Endothelial cell of umbilical vein (primary cell): Measurements from ENCODE around the gene CLCN5. TPM values are rescaled to one million over a fixed set of nuclear protein-coding genes. Genes with fewer than 3 reads are reported as not detected.
A peak's percentile ranks its signal among the peaks of the same experiment; 100 is the strongest.

Experiments
- BruUV-seq: library from RNA; stranded (reverse); fragments of 400-500 nt; replicated peaks from 2 replicates; lab custom pipeline; 2021; lab: Mats Ljungman, UMichigan
- CTCF ChIA-PET: fragments of 300-600, 350-600 bp; sonication (Branson Sonifier 250); formaldehyde crosslinking; loops from one replicate; lab custom pipeline; 2021; ENCODE audit warnings: antibody characterized with exemption, inconsistent platforms; lab: Charles Lee
- POLR2A ChIA-PET: fragments of 300-600, 350-600 bp; sonication (Branson Sonifier 250); formaldehyde crosslinking; loops from one replicate; lab custom pipeline; 2021; ENCODE audit warnings: antibody characterized with exemption, inconsistent platforms; lab: Charles Lee
- DNase-seq: peaks from one replicate; pipeline ENCODE4 v3.0.0-alpha.2; 2011; ENCODE audit warnings: low read depth, low spot score
- FAIRE-seq: peaks from 2 replicates; lab custom pipeline; 2011; peaks lifted over from hg19 to GRCh38; lab: Jason Lieb, UNC
- H2AFZ ChIP-seq: 2 replicates; pipeline ENCODE4 v1.6.0; 2012; ENCODE audit warnings: low read depth, low read length, control low read depth, inconsistent platforms
- H3K27ac ChIP-seq: 2 replicates; pipeline ENCODE4 v1.5.1; 2011; ENCODE audit warnings: low read depth, mild to moderate bottlenecking, control low read depth, low read length, moderate library complexity; ENCODE audit not compliant: insufficient read depth
- H3K27me3 ChIP-seq, 2 experiments: 2 replicates each; pipeline versions ENCODE4 v1.6.0 to v1.6.1; 2011; ENCODE audit warnings: low read length in 2 of 2, mixed read lengths in 1 of 2; ENCODE audit not compliant: control insufficient read depth in 2 of 2, insufficient read depth in 2 of 2
- H3K36me3 ChIP-seq, 2 experiments: 2 replicates in 1 of 2; 3 replicates in 1 of 2; pipeline ENCODE4 v1.5.1; 2011; ENCODE audit warnings: low read length in 2 of 2, mild to moderate bottlenecking in 1 of 2, moderate library complexity in 1 of 2; ENCODE audit not compliant: control insufficient read depth in 2 of 2, insufficient read depth in 2 of 2; ENCODE audit errors: extremely low read depth in 1 of 2
- H3K4me1 ChIP-seq: 3 replicates; pipeline ENCODE4 v1.5.1; 2011; ENCODE audit warnings: mild to moderate bottlenecking, low read length; ENCODE audit not compliant: control insufficient read depth, insufficient read depth; ENCODE audit errors: extremely low read depth
- H3K4me2 ChIP-seq: 2 replicates; pipeline ENCODE4 v1.6.1; 2011; ENCODE audit warnings: low read length, control low read depth, mixed read lengths; ENCODE audit not compliant: insufficient read depth
- H3K4me3 ChIP-seq, 3 experiments: fragments of 200-600 bp in 1 of 3; sonication (generic), shearing (Covaris generic) in 1 of 3; replicated peaks in 1 of 3; 2 replicates each; pipeline ENCODE4 v1.5.1; 2011 to 2016; ENCODE audit warnings: control low read depth in 3 of 3, low read length in 3 of 3, mild to moderate bottlenecking in 2 of 3, inconsistent platforms in 1 of 3, low read depth in 1 of 3, moderate library complexity in 1 of 3; ENCODE audit not compliant: insufficient read depth in 1 of 3
- H3K79me2 ChIP-seq: 2 replicates; pipeline ENCODE4 v1.6.0; 2012; ENCODE audit warnings: low read length, inconsistent platforms; ENCODE audit not compliant: control insufficient read depth, insufficient read depth
- H3K9ac ChIP-seq: replicated peaks from 2 replicates; pipeline ENCODE3; 2011; ENCODE audit warnings: low read length, control low read depth; ENCODE audit not compliant: insufficient read depth; ENCODE audit errors: extremely low read depth
- H3K9me1 ChIP-seq: replicated peaks from 3 replicates; pipeline ENCODE4 v1.6.0; 2011; ENCODE audit warnings: mild to moderate bottlenecking, low read length; ENCODE audit not compliant: control insufficient read depth, insufficient read depth; ENCODE audit errors: extremely low read depth
- H3K9me3 ChIP-seq: replicated peaks from 2 replicates; pipeline ENCODE4 v1.5.1; 2012; ENCODE audit warnings: low read length, inconsistent platforms; ENCODE audit not compliant: control insufficient read depth, insufficient read depth
- H4K20me1 ChIP-seq: replicated peaks from 2 replicates; pipeline ENCODE3; 2011; ENCODE audit warnings: mild to moderate bottlenecking, low read length; ENCODE audit not compliant: control insufficient read depth, insufficient read depth; ENCODE audit errors: extremely low read depth
- FOS ChIP-seq: IDR thresholded peaks from 2 replicates; pipeline ENCODE4 v1.6.1; 2011; ENCODE audit warnings: mild to moderate bottlenecking, low read length, moderate library complexity, borderline replicate concordance; ENCODE audit not compliant: insufficient read depth
- GATA2 ChIP-seq: IDR thresholded peaks from 2 replicates; pipeline ENCODE4 v1.7.0; 2011; ENCODE audit warnings: low read depth, mild to moderate bottlenecking, moderate library complexity, mixed read lengths, low read length; ENCODE audit not compliant: insufficient read length, insufficient read depth
- JUN ChIP-seq: IDR thresholded peaks from 2 replicates; pipeline ENCODE4 v1.6.1; 2011; ENCODE audit warnings: borderline replicate concordance, low read depth; ENCODE audit not compliant: insufficient read length, insufficient read depth
- MYC ChIP-seq: IDR thresholded peaks from one replicate; pipeline ENCODE4 v1.6.1; 2011; ENCODE audit warnings: mild to moderate bottlenecking, low read depth, low read length
- dilution Hi-C: fragments of 300-500 bp; cut with MboI; formaldehyde crosslinking; loops from one replicate; pipeline ENCODE4 v1.15.0; 2019; ENCODE audit warnings: low sequenced_read_pairs; ENCODE audit not compliant: extremely low pct_ligation_motif_present
- intact Hi-C: fragments of 100-400 bp; cut with micrococcal nuclease; formaldehyde crosslinking; loops from one replicate; pipeline ENCODE4 v1.10.0; 2022
- polyA plus RNA-seq, 4 experiments: library from polyadenylated mRNA; depleted of rRNA in 3 of 4; stranded (reverse) in 3 of 4; unstranded in 1 of 4; fragments of >200 nt; gene quantifications; 2 replicates each; pipeline versions ENCODE4 v1.2.1 to v1.2.3, GENCODE V29; 2011 to 2012; ENCODE audit warnings: missing spikeins in 1 of 4
- total RNA-seq: library from RNA; stranded (reverse); gene quantifications from 2 replicates; pipeline ENCODE4 v1.2.3, GENCODE V29; 2021
- TF ChIP-seq, protein P1 (sequence below): IDR thresholded peaks from 2 replicates; pipeline ENCODE4 v1.6.1; 2011; ENCODE audit not compliant: insufficient read depth, insufficient read length
- TF ChIP-seq, protein P2 (sequence below), 2 donors: IDR thresholded peaks; 1 replicate in 1 of 2; 2 replicates in 1 of 2; pipeline ENCODE4 v1.5.1; 2011; ENCODE audit warnings: low read length in 2 of 2, mild to moderate bottlenecking in 2 of 2, moderate library complexity in 2 of 2, control low read depth in 1 of 2, inconsistent platforms in 1 of 2, low read depth in 1 of 2; ENCODE audit not compliant: insufficient read depth in 1 of 2; ENCODE audit errors: extremely low read depth in 1 of 2

CLCN5 gene
- total and polyA plus RNA-seq, 2 donors (not counting 3 experiments of a cell fraction or from before 2014, with no cell fraction given): 3.1 to 12.9 TPM

DNA sequence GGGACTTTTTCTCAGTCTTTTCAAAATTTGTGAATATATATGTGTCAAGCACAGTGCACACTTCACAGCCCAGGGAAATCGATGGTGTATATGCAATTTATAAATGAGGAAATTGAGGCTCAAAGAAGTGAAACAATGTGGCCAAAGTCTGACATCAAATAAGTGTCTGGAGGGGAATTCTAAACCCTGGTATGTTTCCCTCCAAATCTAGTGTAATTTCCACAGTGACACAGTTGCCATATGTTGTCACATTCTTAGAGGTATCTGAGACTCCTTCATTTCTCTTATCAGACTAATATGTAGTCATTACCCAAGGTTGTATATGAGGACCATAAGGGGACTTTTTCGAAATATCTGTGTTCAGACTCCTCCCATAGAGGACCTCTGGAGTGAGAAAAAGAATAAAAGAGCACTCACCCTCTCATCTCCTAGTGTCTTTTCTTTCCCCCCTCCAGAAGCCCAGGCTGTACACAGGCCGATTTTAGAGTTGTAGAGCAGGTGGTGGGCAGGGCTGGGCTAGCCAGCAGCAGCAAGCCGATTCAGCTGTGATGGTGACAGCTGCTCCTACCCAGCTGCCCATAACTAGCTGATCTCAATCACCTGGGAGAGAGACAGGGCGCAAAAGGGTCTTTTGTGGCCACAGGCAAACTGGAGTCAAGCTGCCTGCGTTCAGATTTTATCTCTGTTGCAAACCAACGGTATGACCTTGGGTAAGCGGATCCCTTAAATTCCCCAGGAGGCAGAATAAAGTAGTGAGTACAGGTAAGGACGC, 55.1 kb downstream of the CLCN5 start:
- CTCF ChIA-PET: interaction anchor here (1.0 to 1.1 kb wide), 2 partner anchors 14 to 59 kb away, joined by 3 read pairs; no protein-coding TSS in a partner anchor
- DNase-seq: no peak
- H3K4me2 ChIP-seq: peak overlapping the region; percentile 51

More for the DNA sequence above, 55.1 kb downstream of the CLCN5 start:
- POLR2A ChIA-PET: no interaction called here
- Histone ChIP-seq H3K27me3 (no peaks in the 10 kb centered on the region), H3K4me1 (peaks cover 11% of the 10 kb centered on the region), H3K9me1 (no peaks in the 10 kb centered on the region), H2AFZ (peak overlapping the region; percentile 37), H3K27ac (peak overlapping the region; percentile 37), H3K9me3 (no peaks in the 10 kb centered on the region), H3K36me3 (no peaks in the 10 kb centered on the region), H4K20me1 (no peaks in the 10 kb centered on the region), H3K79me2 (no peaks in the 10 kb centered on the region), H3K4me3 (no peak overlapping the region), H3K9ac (no peak overlapping the region)
- BruUV-seq: no TSS peak
- dilution Hi-C loops: no loop called here
- no peak for TF ChIP-seq JUN
- TF ChIP-seq MYC: no peak
- TF ChIP-seq, protein P1, sequence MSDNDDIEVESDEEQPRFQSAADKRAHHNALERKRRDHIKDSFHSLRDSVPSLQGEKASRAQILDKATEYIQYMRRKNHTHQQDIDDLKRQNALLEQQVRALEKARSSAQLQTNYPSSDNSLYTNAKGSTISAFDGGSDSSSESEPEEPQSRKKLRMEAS: no peak
- TF ChIP-seq FOS: no peak
- no peak for TF ChIP-seq GATA2
- TF ChIP-seq, protein P2, sequence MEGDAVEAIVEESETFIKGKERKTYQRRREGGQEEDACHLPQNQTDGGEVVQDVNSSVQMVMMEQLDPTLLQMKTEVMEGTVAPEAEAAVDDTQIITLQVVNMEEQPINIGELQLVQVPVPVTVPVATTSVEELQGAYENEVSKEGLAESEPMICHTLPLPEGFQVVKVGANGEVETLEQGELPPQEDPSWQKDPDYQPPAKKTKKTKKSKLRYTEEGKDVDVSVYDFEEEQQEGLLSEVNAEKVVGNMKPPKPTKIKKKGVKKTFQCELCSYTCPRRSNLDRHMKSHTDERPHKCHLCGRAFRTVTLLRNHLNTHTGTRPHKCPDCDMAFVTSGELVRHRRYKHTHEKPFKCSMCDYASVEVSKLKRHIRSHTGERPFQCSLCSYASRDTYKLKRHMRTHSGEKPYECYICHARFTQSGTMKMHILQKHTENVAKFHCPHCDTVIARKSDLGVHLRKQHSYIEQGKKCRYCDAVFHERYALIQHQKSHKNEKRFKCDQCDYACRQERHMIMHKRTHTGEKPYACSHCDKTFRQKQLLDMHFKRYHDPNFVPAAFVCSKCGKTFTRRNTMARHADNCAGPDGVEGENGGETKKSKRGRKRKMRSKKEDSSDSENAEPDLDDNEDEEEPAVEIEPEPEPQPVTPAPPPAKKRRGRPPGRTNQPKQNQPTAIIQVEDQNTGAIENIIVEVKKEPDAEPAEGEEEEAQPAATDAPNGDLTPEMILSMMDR (IDR thresholded peaks at IDR 0.05; ENCODE audit: extremely low read depth in 1 of 2, insufficient read depth in 1 of 2, low read depth in 1 of 2, low read length in 2 of 2): no peak
- intact Hi-C loops: loop anchor here (5.0 kb wide), 1 partner anchor 55 kb away; the partner anchor contains the start of gene CLCN5
- FAIRE-seq: no peak
